WTC11 (cell line): Measurements from ENCODE around the gene FRS3. TPM values are rescaled to one million over a fixed set of nuclear protein-coding genes. Genes with fewer than 3 reads are reported as not detected.

ENCODE experiments used
- ATAC-seq: fragments of 200-7000 bp; cut with Tn5 transposase; 2 replicates; pipeline ENCODE4 v1.10.0; 2021; ENCODE audit warnings: mild to moderate bottlenecking, moderate library complexity
- CTCF ChIA-PET: fragments of 300-600 bp; sonication (Branson Sonifier 250); formaldehyde crosslinking; loops from one replicate; lab custom pipeline; 2021; ENCODE audit warnings: antibody characterized with exemption; lab: Charles Lee
- POLR2A ChIA-PET: fragments of 350-600 bp; sonication (Branson Sonifier 250); formaldehyde crosslinking; loops from one replicate; lab custom pipeline; 2021; ENCODE audit warnings: antibody characterized with exemption; lab: Charles Lee
- DNase-seq: peaks from one replicate; pipeline ENCODE4 v3.0.0; 2021; ENCODE audit warnings: low spot score
- H3K27ac Mint-ChIP-seq: 2 replicates; pipeline ENCODE4 v1.8.0; 2021; ENCODE audit warnings: mixed read lengths
- H3K27me3 Mint-ChIP-seq: 2 replicates; pipeline ENCODE4 v1.8.0; 2021; ENCODE audit warnings: low read depth, mild to moderate bottlenecking, moderate library complexity, mixed read lengths
- H3K36me3 Mint-ChIP-seq: 2 replicates; pipeline ENCODE4 v1.8.0; 2021; ENCODE audit warnings: mixed read lengths
- H3K4me1 Mint-ChIP-seq: 2 replicates; pipeline ENCODE4 v1.8.0; 2022; ENCODE audit warnings: mixed read lengths
- H3K4me3 Mint-ChIP-seq: 2 replicates; pipeline ENCODE4 v1.8.0; 2021; ENCODE audit warnings: mild to moderate bottlenecking, moderate library complexity, mixed read lengths
- H3K9me3 Mint-ChIP-seq: 2 replicates; pipeline ENCODE4 v1.8.0; 2021; ENCODE audit warnings: mixed read lengths
- AR ChIP-seq: fragments of 250-450 bp; sonication (Bioruptor Pico); IDR thresholded peaks from 2 replicates; pipeline ENCODE4 v1.9.0; 2021; ENCODE audit warnings: mild to moderate bottlenecking
- E2F4 ChIP-seq: sonication (generic); formaldehyde crosslinking; IDR thresholded peaks from 2 replicates; pipeline ENCODE4 v1.8.1; 2022; ENCODE audit warnings: low read depth, mild to moderate bottlenecking, moderate library complexity, missing genetic modification reagents, borderline replicate concordance
- GTF2I ChIP-seq: fragments of 250-450 bp; sonication (Bioruptor Pico); conservative IDR thresholded peaks from 2 replicates; pipeline ENCODE4 v1.4.0; 2021; ENCODE audit warnings: mild to moderate bottlenecking
- JAZF1 ChIP-seq: fragments of 250-450 bp; sonication (Bioruptor Pico); IDR thresholded peaks from 2 replicates; pipeline ENCODE4 v1.9.0; 2021; ENCODE audit warnings: moderate library complexity, mild to moderate bottlenecking, inconsistent platforms
- JUN ChIP-seq: sonication (generic); formaldehyde crosslinking; IDR thresholded peaks from 2 replicates; pipeline ENCODE4 v1.8.0; 2023; ENCODE audit warnings: mild to moderate bottlenecking, missing genetic modification reagents
- OVOL2 ChIP-seq: fragments of 250-450 bp; sonication (Bioruptor Pico); IDR thresholded peaks from 2 replicates; pipeline ENCODE4 v1.9.0; 2021; ENCODE audit warnings: mild to moderate bottlenecking, borderline replicate concordance
- PREB ChIP-seq: sonication (generic); formaldehyde crosslinking; IDR thresholded peaks from 2 replicates; pipeline ENCODE4 v1.8.1; 2022; ENCODE audit warnings: mild to moderate bottlenecking, missing genetic modification reagents, moderate library complexity, borderline replicate concordance
- RORB ChIP-seq: fragments of 250-450 bp; sonication (Bioruptor Pico); IDR thresholded peaks from 2 replicates; pipeline ENCODE4 v1.9.0; 2021; ENCODE audit warnings: mild to moderate bottlenecking
- SMAD3 ChIP-seq: sonication (generic); formaldehyde crosslinking; IDR thresholded peaks from 2 replicates; pipeline ENCODE4 v1.8.0; 2022; ENCODE audit warnings: missing genetic modification reagents, mild to moderate bottlenecking, borderline replicate concordance
- SMAD4 ChIP-seq: sonication (generic); formaldehyde crosslinking; IDR thresholded peaks from 2 replicates; pipeline ENCODE4 v1.8.0; 2022; ENCODE audit warnings: mild to moderate bottlenecking, missing genetic modification reagents
- TCF7 ChIP-seq: sonication (generic); formaldehyde crosslinking; IDR thresholded peaks from 2 replicates; pipeline ENCODE4 v1.8.0; 2022; ENCODE audit warnings: mild to moderate bottlenecking, low read depth, missing genetic modification reagents, moderate library complexity
- TP53 ChIP-seq: sonication (generic); formaldehyde crosslinking; IDR thresholded peaks from 2 replicates; pipeline ENCODE4 v1.8.1; 2023; ENCODE audit warnings: mild to moderate bottlenecking, missing genetic modification reagents
- USF1 ChIP-seq: sonication (generic); formaldehyde crosslinking; IDR thresholded peaks from 2 replicates; pipeline ENCODE4 v1.8.0; 2022; ENCODE audit warnings: mild to moderate bottlenecking, missing genetic modification reagents
- ZNF138 ChIP-seq: sonication (generic); formaldehyde crosslinking; conservative IDR thresholded peaks from 2 replicates; pipeline ENCODE4 v1.8.1; 2022; ENCODE audit warnings: mild to moderate bottlenecking, moderate library complexity, missing genetic modification reagents
- ZNF219 ChIP-seq: sonication (generic); formaldehyde crosslinking; IDR thresholded peaks from 2 replicates; pipeline ENCODE4 v1.8.0; 2023; ENCODE audit warnings: missing genetic modification reagents, mild to moderate bottlenecking, borderline replicate concordance
- ZNF317 ChIP-seq: sonication (generic); formaldehyde crosslinking; IDR thresholded peaks from 2 replicates; pipeline ENCODE4 v1.8.1; 2023; ENCODE audit warnings: low read depth, mild to moderate bottlenecking, moderate library complexity, missing genetic modification reagents, borderline replicate concordance
- total RNA-seq: library from RNA; stranded (reverse); gene quantifications from 3 replicates; pipeline ENCODE4 v1.2.3, GENCODE V29; 2021
- TF ChIP-seq, protein P1 (sequence below): fragments of 250-450 bp; sonication (Bioruptor Pico); conservative IDR thresholded peaks from 2 replicates; pipeline ENCODE4 v1.9.0; 2021; ENCODE audit warnings: mild to moderate bottlenecking
- TF ChIP-seq, protein P2 (sequence below): sonication (generic); formaldehyde crosslinking; IDR thresholded peaks from 2 replicates; pipeline ENCODE4 v1.8.1; 2022; ENCODE audit warnings: missing genetic modification reagents, borderline replicate concordance
- TF ChIP-seq, protein P3 (sequence below): sonication (generic); formaldehyde crosslinking; IDR thresholded peaks from 2 replicates; pipeline ENCODE4 v1.8.1; 2023; ENCODE audit warnings: mild to moderate bottlenecking, missing genetic modification reagents
- TF ChIP-seq, protein P4 (sequence below): sonication (generic); formaldehyde crosslinking; conservative IDR thresholded peaks from 2 replicates; pipeline ENCODE4 v1.8.1; 2023; ENCODE audit warnings: mild to moderate bottlenecking, low read depth, missing genetic modification reagents, moderate library complexity

FRS3 gene
- total RNA-seq, 1 experiment from 2014 or later, result 7.8 TPM

- DNase-seq (no peak), ATAC-seq (no peak)
- Mint-ChIP-seq H3K4me3 (no peak overlapping the region), H3K4me1 (peaks cover 45% of the 10 kb centered on the region), H3K27me3 (peaks cover 15% of the 10 kb centered on the region), H3K9me3 (no peaks in the 10 kb centered on the region), H3K36me3 (no peaks in the 10 kb centered on the region), H3K27ac (no peak overlapping the region)
- ChIA-PET CTCF (interaction anchor here (0.6 to 2.3 kb wide), 8 partner anchors 10 to 189 kb away, joined by 3 to 13 read pairs (median 4); partner anchors contain the start of genes FRS3 and TOMM6), POLR2A (no interaction called here)
- TF ChIP-seq TP53 (CRISPR knock-in tag) (no peak), ZNF219 (CRISPR knock-in tag) (no peak), E2F4 (no peak), RORB (CRISPR knock-in tag) (no peak), PREB (CRISPR knock-in tag) (no peak), GTF2I (no peak), SMAD4 (CRISPR knock-in tag) (no peak), OVOL2 (CRISPR knock-in tag) (no peak), JUN (no peak), ZNF317 (CRISPR knock-in tag) (no peak), SMAD3 (CRISPR knock-in tag) (no peak), TCF7 (CRISPR knock-in tag) (no peak), JAZF1 (CRISPR knock-in tag) (no peak), ZNF138 (CRISPR knock-in tag) (no peak), USF1 (no peak), AR (CRISPR knock-in tag) (no peak)
- TF ChIP-seq, protein P1, sequence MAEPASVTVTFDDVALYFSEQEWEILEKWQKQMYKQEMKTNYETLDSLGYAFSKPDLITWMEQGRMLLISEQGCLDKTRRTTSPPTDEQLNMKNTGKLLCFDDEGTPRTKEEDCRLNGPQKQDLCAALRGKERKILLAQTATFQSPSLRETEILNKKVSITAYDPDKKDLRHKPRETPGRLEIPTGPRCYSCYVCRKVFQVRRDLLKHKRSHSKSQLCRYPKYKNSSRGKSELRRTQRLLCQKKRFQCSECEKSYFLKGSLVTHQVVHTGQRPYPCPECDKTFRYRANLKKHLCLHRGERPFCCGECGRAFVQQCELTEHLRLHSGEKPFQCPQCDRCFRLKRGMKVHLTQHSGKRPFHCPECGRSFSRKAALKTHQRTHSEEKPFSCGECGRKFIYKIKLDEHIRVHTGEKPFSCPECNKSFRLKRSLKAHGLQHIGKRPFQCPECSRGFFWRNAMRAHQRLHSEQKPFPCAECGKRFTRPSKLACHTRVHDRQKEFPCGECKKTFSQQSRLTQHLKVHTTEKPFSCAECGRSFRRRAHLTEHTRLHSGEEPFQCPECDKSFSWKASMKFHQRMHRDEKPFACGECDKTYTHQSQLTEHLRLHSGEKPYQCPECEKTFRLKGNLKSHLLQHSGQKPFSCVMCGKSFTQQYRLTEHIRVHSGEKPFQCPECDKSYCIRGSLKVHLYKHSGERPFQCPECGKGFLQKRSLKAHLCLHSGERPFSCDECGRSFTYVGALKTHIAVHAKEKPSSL (CRISPR knock-in tag), result no peak
- TF ChIP-seq, protein P2, sequence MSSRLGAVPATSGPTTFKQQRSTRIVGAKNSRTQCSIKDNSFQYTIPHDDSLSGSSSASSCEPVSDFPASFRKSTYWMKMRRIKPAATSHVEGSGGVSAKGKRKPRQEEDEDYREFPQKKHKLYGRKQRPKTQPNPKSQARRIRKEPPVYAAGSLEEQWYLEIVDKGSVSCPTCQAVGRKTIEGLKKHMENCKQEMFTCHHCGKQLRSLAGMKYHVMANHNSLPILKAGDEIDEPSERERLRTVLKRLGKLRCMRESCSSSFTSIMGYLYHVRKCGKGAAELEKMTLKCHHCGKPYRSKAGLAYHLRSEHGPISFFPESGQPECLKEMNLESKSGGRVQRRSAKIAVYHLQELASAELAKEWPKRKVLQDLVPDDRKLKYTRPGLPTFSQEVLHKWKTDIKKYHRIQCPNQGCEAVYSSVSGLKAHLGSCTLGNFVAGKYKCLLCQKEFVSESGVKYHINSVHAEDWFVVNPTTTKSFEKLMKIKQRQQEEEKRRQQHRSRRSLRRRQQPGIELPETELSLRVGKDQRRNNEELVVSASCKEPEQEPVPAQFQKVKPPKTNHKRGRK (CRISPR knock-in tag), result no peak
- TF ChIP-seq, protein P3, sequence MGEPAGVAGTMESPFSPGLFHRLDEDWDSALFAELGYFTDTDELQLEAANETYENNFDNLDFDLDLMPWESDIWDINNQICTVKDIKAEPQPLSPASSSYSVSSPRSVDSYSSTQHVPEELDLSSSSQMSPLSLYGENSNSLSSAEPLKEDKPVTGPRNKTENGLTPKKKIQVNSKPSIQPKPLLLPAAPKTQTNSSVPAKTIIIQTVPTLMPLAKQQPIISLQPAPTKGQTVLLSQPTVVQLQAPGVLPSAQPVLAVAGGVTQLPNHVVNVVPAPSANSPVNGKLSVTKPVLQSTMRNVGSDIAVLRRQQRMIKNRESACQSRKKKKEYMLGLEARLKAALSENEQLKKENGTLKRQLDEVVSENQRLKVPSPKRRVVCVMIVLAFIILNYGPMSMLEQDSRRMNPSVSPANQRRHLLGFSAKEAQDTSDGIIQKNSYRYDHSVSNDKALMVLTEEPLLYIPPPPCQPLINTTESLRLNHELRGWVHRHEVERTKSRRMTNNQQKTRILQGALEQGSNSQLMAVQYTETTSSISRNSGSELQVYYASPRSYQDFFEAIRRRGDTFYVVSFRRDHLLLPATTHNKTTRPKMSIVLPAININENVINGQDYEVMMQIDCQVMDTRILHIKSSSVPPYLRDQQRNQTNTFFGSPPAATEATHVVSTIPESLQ (CRISPR knock-in tag), result no peak
- TF ChIP-seq, protein P4, sequence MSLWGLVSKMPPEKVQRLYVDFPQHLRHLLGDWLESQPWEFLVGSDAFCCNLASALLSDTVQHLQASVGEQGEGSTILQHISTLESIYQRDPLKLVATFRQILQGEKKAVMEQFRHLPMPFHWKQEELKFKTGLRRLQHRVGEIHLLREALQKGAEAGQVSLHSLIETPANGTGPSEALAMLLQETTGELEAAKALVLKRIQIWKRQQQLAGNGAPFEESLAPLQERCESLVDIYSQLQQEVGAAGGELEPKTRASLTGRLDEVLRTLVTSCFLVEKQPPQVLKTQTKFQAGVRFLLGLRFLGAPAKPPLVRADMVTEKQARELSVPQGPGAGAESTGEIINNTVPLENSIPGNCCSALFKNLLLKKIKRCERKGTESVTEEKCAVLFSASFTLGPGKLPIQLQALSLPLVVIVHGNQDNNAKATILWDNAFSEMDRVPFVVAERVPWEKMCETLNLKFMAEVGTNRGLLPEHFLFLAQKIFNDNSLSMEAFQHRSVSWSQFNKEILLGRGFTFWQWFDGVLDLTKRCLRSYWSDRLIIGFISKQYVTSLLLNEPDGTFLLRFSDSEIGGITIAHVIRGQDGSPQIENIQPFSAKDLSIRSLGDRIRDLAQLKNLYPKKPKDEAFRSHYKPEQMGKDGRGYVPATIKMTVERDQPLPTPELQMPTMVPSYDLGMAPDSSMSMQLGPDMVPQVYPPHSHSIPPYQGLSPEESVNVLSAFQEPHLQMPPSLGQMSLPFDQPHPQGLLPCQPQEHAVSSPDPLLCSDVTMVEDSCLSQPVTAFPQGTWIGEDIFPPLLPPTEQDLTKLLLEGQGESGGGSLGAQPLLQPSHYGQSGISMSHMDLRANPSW (CRISPR knock-in tag), result no peak
Measured at GRCh38 chr6:41729624-41730023, 50.1 kb downstream of the FRS3 start.
